ENCODE results near the gene REC114. TPM values are rescaled to one million over a fixed set of nuclear protein-coding genes. Genes with fewer than 3 reads are reported as not detected.
"Not testable (repeated sequence)": the region's sequence is repeated elsewhere in the genome, so short reads cannot be mapped to it uniquely, and the experiment has no call there.

Gene REC114
- total RNA-seq, 1 donor from 2014 or later: not detected

DNA sequence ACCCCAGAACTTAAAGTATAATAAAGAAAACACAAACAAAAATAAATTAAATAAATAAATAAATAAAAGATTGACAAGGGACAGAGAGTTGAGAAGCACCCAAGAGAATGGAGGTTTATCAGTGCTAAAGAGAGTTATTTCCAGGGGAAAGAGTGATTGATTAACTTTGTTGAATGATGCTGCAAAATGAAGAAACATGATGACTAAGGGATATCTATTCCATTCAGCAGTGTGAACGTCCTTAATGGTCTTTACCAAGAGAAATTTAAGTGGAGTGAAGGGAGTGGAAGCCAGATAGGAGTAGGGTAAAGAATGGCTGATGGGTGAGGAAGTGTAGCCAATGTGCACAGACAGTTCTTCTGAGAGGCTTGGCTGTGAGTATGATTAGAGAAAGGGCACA, 11.1 kb downstream of the REC114 start:
- DNase-seq (ENCODE audit: low spot score) (no peak), ATAC-seq (no peak)

DNA sequence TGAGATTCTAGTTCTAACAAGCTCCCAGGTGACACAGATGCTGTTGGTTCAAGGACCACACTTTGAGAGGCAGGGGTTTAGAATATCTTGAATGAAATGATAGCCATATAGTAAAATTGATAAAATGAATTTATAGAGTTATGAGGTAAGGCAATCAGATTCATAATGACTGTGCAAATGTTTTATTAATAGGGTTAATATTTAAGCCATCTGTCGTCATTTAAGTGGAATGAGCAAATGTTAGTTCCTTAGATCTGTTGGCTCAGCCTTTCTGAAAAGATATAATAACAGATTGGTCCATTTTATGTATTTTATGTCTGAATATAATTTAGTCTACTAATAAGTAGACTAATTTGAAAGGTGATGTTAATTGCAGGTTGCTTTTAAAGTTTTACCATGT, 12.9 kb downstream of the REC114 start:
- no peak for DNase-seq (ENCODE audit: low spot score)
- ATAC-seq: no peak

DNA sequence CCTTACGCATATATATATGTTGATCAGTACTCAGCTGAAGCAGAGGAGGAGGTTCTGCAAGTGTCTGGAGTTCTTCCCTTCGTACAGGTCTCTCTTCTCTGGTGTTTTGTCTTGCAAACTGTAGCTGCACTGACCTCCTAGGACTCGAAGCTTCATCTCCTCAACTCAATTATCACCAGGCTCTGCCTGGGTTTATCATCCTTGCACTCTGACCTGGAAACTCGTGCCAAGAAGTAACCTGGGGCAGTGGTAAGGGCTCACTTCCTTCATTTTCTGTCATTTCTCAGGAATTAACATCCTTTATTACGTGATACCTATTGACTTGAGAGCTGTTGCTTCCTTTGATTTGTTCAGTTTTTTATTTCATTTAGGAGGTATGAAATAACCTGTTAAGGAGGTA, 14.4 kb downstream of the REC114 start:
- ATAC-seq: no peak

DNA sequence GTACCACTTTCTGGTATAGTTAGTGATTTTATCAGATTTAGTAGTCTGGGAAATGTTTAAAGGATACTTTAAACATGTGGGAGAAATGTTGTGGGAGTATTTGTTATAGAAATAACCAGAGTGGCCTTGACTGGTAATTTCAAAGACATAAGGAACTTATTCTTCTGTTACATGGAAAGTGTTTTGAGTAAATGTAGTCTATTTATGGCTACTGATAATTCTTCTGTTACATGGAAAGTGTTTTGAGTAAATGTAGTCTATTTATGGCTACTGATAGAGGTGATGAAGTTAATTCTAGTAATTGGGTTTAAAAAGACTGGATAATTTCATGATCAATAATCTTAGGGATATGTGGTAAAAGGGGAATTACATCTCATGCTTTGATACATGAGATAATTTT, 17.7 kb downstream of the REC114 start:
- ATAC-seq (no peak), DNase-seq (ENCODE audit: low spot score) (no peak)

More for the DNA sequence above, 14.4 kb downstream of the REC114 start:
- no peak for DNase-seq (ENCODE audit: low spot score)

DNA sequence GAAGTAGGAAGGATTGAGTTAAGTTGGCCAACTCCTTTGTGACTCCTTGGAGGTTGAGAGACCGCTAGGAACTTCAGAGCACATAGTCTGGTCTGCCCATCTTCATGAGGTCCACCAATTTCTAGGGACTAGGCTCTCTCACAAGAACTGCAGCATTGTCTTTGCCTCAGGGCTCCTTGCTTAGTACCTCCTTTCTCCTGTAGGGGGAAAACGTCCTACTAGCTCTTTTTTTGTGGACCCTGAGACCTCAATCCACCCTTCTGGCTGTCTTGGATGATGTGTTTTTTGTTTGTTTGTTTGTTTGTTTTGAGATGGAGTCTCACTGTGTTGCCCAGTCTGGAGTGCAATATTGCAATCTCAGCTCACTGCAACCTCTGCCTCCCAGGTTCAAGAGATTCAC, 21.6 kb downstream of the REC114 start:
- DNase-seq (ENCODE audit: low spot score): no peak
- ATAC-seq: no peak

DNA sequence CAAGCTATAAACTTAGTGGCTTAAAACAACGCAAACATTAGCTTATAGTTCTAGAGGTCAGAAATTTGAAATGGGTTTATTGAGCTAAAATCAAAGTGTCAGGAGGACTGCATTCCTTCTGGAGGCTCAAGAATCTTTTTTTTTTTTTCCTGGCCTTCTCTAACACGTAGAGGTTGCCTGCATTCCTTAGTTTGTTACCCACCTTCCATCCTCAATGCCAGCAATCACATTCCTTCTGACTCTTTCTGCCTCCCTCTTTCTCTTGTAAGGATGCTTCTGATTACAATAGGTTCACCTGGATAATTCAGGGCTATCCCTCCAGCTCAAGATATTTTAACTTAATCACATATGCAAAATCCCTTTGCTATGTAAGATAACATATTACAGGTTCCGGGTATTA, 24.8 kb downstream of the REC114 start:
- ATAC-seq: no peak

DNA sequence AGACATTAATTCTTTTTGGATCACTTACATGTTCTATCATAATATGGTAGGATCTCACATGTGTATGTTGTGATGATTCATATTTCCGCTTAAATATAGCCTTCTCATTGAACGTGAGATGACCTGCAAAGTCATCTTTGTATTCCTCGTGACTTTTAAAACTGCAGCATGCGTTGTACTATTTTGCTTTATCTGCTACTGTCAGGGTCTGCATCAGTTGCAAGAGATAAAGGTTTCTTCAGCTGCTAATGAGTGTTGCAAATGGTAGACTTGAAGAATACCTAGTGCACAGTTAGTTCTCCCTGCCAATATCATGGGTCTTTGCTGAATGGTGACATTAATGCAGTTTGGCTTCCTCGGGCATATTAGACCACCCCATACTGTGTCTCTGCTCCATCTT, 31.8 kb downstream of the REC114 start:
- ATAC-seq (no peak), DNase-seq (ENCODE audit: low spot score) (no peak)

More for the DNA sequence above, 24.8 kb downstream of the REC114 start:
- DNase-seq (ENCODE audit: low spot score): no peak

DNA sequence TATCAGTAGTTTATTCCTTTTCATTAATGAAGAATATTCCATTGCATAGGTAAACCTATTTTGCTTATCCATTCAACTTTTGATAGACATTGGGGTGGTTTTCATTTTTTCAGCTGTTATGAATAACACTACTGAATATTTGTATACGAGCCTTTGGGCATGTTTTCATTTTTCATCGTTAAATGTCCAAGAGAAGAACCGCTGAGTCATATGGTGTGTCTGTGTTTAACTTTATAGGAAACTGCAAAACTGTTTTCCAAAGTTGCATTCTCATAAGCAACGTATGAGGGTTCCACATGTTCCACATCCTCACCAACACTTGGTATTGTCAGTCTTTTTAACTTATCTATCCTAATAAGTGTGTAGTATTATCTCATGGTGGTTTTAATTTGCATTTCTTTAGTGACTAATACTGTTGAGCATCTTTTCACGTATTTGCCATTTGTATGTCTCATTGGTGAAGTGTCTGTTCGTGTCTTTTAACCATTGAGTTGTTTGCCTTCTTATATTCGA, 33.8 kb downstream of the REC114 start:
- no peak for ATAC-seq

DNA sequence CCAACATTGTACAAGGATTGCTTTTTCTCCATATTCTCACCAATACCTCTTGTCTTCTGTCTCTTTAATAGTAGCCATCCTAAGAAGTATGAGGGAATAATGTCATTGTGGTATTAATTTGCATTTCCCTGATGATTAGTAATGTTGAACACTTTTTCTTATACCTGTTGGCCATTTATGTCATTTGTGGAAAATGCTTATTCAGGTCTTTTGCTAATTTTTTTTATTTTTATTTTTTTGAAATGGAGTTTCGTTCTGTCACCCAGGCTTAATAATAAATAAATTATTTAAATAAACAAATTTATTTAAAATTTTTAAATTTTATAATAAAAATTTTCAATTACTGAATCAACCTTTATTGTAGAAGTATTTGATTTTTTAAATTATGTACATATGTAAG, 37.1 kb downstream of the REC114 start:
- ATAC-seq: no peak
- DNase-seq (ENCODE audit: low spot score): no peak

More for the DNA sequence above, 33.8 kb downstream of the REC114 start:
- no peak for DNase-seq (ENCODE audit: low spot score)

DNA sequence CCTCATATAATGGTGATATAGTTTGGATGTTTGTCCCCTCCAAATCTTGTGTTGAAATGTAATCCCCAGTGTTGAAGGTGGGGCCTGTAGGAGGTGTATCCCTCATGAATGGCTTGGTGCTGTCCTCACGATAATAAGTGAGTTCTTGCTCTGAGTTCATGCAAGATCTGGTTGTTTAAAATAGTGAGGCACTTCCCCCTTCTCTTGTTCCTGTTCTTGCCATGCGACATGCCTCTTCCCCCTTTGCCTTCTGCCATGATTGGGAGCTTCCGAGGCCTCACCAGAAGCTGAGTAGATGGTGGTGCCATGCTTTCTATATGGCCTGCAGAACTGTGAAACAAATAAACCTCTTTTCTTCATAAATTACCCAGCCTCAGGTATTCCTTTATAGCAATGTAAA, 39.2 kb downstream of the REC114 start:
- ATAC-seq (no peak), DNase-seq (ENCODE audit: low spot score) (no peak)

DNA sequence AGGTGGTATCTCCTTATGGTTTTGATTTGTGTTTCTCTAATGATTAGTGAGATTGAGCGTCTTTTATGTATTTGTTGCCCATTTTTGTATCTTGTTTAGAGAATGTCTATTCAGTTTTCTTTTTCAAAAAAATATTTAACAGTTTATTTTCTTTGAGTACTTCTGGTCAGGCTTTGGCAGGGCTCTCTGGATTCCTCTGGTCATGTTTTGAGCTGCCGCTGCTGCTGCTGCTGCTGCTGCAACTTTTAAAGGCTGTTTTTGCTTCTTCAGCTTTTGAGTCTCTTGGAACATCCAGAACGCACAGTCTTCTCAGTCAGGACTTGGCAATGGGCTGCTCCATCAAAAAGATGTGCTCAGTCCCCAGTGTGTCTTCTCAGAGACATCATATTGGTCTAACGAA, 40.1 kb downstream of the REC114 start:
- DNase-seq (ENCODE audit: low spot score): no peak
- no peak for ATAC-seq

DNA sequence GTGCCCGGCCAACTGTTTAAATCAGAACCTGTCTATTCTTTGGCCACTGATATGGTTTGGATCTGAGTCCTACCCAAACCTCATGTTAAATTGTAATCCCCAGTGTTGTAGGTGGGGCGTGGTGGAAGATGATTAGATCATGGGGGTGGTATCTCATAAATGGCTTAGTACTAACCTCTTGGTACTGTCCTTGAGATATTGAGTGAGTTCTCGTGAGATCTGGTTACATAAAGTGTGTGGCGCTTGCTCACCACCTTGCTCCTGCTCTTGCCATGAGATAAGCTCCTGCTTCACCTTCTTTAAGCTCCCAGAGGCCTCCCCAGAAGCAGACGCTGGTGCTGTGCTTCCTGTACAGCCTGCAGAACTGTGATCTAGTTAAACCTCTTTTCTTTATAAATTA, 42.4 kb downstream of the REC114 start:
- DNase-seq (ENCODE audit: low spot score) (no peak), ATAC-seq (no peak)

DNA sequence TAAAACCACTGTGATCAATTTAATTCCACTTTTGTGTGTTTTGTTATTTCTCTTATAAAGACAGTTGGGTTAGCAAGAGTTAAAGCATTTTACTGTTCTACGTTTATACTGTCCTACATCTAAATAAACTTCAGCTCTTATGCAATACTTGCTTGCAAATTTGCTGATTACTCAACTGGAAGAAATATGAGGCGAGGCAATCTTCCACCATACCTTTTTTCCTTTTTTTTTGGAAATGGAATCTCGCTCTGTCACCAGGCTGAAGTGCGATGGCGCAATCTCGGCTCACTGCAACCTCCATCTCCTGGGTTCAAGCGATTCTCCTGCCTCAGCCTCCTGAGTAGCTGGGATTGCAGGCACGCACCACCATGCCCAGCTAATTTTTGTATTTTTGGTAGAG, 42.9 kb downstream of the REC114 start:
- DNase-seq (ENCODE audit: low spot score): not testable (repeated sequence)
- ATAC-seq: peak; percentile 72

DNA sequence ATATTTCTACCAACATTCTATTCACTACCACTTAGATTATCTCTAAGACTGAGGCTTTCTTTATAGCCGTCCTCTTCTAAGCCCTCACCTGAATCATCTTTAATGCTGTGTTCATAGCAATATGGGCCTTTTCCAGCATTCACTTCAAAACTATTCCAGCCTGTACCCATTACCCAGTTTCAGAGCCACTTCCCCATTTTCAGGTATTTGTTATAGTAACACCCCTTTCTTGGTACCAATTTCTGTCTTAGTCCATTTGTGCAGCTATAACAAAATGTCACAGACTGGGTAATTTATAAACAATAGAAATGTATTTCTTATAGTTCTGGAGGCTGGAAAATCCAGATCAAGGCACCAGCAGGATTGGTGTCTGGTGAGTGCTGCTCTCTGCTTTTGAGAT, 45.7 kb downstream of the REC114 start:
- ATAC-seq (no peak), DNase-seq (ENCODE audit: low spot score) (no peak)

DNA sequence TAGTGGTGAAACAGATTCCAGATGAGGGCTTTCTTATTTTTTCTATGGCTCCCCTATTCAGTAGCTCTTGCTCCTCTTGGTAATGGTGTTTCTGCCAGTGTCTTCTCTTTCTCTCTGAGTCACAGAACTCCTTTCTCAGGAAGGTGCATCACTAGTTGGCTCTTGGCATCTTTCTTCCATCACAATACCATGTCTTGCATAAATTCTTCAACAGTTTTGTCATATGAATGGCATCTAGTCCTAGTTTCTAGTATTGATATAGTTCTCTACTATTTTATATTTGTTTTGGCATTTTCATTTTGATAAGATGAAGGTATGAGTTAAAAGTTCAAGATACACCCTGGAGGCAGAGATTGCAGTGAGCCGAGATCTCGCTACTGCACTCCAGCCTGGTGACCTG, 51.0 kb downstream of the REC114 start:
- DNase-seq (ENCODE audit: low spot score) (no peak), ATAC-seq (no peak)

DNA sequence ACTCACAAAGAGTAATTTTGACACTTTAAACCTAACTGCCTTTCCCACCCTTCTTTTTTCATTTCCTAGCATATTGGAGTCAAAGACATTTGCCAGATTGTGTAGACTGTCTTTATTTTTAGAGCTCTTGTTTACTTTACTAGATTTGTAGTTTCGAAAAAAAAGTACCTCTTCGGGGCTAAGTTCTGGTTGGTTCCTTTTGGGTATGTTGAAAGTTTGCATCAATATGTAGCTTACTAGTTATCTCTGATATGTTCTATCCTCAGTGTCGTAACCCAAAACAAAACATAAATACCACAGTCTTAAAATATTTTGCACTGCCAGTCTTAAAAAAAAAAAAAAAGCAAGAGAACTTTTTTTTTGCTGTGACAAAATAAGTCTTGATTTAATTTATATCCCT, 52.2 kb downstream of the REC114 start:
- ATAC-seq (no peak), DNase-seq (ENCODE audit: low spot score) (no peak)

DNA sequence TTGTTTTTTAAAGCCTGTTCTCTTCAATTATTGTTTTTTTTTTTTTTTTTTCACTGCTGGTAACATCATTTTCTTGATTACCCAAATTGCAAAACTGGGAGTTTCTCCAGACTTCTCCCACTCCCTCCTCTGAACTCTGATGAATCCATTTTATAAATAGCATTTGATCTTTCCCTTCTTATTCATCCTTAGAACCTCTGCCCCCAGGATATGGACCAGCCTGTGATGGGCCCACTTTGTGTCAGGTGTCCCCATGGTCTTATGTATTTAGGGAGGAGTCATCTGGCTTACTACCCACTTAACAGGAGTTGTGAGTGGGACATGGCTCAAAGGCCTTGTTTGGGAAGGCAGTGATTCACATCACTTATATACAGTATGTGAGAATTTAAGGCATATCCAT, 57.7 kb downstream of the REC114 start:
- no peak for DNase-seq (ENCODE audit: low spot score)
- no peak for ATAC-seq

DNA sequence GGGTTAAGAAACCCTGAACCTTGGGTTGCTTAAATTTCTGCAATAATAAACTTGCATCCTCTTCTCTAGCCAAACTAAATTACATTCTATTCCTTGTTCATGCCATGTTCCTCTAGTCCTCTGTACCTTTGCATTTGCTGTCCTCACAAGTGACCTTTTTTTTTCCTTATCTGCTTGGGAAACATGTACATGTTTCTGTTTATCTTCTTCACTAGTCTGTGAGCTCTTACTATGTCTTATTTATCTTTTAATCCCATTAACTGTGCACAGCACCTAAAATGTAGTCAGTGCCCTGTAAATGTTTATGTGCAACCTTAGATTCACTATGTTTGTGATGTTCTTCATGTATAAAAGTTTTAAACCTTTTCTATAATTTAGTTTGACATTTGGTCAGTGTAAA, 61.9 kb downstream of the REC114 start:
- no peak for ATAC-seq
- no peak for DNase-seq (ENCODE audit: low spot score)

DNA sequence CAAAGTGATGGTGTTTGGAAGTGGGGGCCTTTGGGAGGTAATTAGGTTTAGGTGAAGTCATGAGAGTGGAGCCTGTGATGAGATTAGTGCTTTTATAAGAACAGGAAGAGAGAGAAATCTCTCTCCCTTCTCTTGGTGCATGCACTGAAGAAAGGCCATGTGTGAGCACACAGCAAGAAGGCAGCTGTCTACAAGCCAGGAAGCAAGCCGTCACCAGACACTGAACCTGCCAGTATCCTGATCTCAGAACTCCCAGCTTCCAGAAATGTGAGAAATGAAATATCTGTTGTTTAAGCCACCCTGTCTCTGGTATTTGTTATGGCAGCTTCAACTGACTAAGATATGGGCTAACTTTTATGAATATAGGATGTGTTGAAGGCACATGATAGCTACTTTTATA, 72.6 kb downstream of the REC114 start:
- DNase-seq (ENCODE audit: low spot score) (no peak), ATAC-seq (no peak)

DNA sequence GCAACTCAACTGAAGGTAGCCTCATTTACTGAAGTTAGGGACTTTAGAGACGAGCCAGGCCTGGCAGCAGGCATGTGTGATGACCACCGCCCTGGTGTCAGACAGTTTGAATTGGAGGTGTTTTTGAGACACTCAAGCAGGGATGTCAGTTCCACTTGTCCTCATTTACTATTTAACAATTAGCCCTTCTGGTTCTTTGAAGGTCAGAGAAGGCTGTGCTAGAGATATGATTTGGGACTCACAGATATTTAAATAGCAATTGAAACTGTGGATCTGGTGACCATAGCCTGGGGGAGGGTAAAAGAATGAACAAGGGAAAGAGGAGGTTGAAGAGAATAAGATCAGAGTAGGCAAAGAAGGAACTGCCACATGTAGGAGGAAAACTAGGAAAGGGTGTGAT, 74.6 kb downstream of the REC114 start:
- DNase-seq (ENCODE audit: low spot score): no peak
- ATAC-seq: no peak

DNA sequence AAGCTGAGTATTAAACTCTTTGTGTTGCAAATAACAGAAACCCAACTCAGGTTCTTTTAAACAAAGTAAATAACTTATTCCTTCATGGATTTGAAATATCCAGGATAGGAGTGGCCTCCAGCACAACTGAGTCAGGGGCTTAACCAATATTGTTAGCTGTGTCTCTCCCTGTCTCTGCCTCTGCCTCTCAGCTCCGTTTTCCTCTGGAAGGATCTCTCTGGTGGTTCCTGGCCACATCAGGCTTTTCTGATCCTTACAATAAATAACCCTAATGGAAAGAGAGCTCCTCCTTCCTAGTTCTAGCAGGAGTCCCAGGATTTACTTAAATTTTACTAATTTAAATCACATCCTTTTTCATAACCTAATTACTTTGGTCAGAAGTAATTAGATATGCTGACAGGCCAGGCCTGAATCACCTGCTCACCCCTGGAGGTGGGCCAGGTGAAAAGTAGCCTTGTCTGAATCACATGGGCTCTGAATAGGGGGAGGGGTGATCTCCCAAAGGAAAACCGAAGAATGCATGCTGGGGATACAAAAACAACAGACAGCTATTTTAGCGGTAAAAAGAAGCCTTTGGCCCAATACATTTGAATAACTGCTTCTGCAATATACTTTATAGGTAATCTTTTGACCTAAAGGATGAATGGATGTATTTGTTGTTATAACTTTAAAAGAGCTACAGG, 75.4 kb downstream of the REC114 start:
- ATAC-seq (no peak), DNase-seq (ENCODE audit: low spot score) (no peak)

DNA sequence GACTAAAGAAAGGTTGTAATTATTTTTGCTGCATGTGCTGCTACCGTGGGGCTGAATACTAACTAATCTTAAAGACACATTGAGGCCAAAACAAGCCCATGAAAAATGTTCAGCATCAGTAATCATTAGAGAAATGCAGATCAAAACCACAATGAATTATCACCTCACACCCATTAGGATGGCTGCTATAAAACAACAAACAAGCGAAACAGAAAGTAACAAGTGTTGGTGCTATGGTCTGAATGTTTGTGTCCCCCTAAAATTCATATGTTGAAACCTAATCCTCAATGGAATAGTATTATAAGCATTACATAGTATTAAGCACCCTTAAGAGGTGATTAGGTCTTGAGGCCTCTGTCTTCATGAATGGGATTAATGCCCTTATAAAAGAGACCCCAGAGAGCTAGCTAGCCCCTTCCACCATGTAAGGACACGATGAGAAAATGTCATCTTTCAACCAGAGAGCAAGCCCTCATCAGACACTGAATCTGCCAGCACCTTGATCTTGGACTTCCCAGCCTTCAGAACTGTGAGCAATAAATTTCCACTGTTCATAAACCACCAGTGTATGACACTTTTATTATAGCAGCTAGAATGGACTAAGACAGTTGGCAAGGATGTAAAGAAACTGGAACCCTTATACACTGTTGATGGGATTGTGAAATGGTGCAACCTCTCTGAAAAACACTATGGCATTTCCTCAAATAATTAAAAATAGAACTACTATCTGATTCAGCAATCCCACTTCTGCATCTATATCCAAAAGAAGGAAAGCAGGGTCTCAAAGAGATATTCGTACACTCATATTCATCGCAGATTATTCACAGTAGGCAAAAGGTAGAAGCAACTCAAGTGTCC, 76.1 kb downstream of the REC114 start:
- no peak for ATAC-seq
- no peak for DNase-seq (ENCODE audit: low spot score)
